ENCODE results near the gene CYP2A7. TPM values are rescaled to one million over a fixed set of nuclear protein-coding genes. Genes with fewer than 3 reads are reported as not detected.
"Not testable (repeated sequence)": the region's sequence is repeated elsewhere in the genome, so short reads cannot be mapped to it uniquely, and the experiment has no call there.

Gene CYP2A7
- total RNA-seq = not detected
- total RNA-seq (2013) = not detected
- total RNA-seq = 0 reads per million in 29 experiments

GRCh38 chr19:40882062-40882461 is at the start of gene CYP2A7:
TSS of gene CYP2A7 (minus strand) at chr19:40882231. CDS start at chr19:40882210, 21 bp downstream.
- H3K36me3 ChIP-seq (ENCODE audit: control insufficient read depth in 2 of 2, extremely low read depth in 1 of 2, insufficient read depth in 1 of 2, low read length in 1 of 2); H3K36me3 Mint-ChIP-seq; ATAC-seq (replicated peaks in 1 of 4); H3K27ac Mint-ChIP-seq; H3K27ac ChIP-seq (ENCODE audit: low read length); H3K9me3 Mint-ChIP-seq; H3K9me3 ChIP-seq; DNase-seq; CTCF ChIA-PET; POLR2A ChIA-PET; H3K4me3 ChIP-seq (ENCODE audit: control insufficient read depth in 1 of 2, extremely low read depth in 1 of 2, low read length in 1 of 2); H3K4me1 ChIP-seq (ENCODE audit: control insufficient read depth in 1 of 2, extremely low read depth in 1 of 2, insufficient read depth in 2 of 2, low read length in 2 of 2): not testable (repeated sequence)
- peaks cover 19 to 39% of the 10 kb centered on the region in 2 donors for H3K27me3 Mint-ChIP-seq
- H3K4me3 Mint-ChIP-seq = peak within 1 kb of the TSS in 1 of 3 donors; percentile 9
- H3K4me1 Mint-ChIP-seq = peaks cover 0 to 13% (median 3%) of the 10 kb centered on the region in 3 donors
- 100% methylated on average over 1 of the region's 3 CpGs for WGBS (ENCODE audit: insufficient coverage)
- peaks cover 0 to 30% of the 10 kb centered on the region in 2 experiments for H3K27me3 ChIP-seq (replicated peaks in 1 of 2; ENCODE audit: control insufficient read depth in 2 of 2, extremely low read depth in 1 of 2, insufficient read depth in 2 of 2, low read length in 1 of 2)

- H3K27me3 ChIP-seq (replicated peaks in 1 of 2; ENCODE audit: control insufficient read depth in 2 of 2, extremely low read depth in 1 of 2, insufficient read depth in 2 of 2, low read length in 1 of 2); H3K36me3 ChIP-seq (ENCODE audit: control insufficient read depth in 2 of 2, extremely low read depth in 1 of 2, insufficient read depth in 1 of 2, low read length in 1 of 2); H3K27ac Mint-ChIP-seq; CTCF ChIA-PET; DNase-seq; H3K4me3 ChIP-seq (ENCODE audit: control insufficient read depth in 1 of 2, extremely low read depth in 1 of 2, low read length in 1 of 2); H3K4me1 Mint-ChIP-seq; ATAC-seq (replicated peaks in 1 of 4); H3K4me3 Mint-ChIP-seq; H3K36me3 Mint-ChIP-seq; H3K9me3 Mint-ChIP-seq; H3K27ac ChIP-seq (ENCODE audit: low read length); H3K9me3 ChIP-seq; H3K4me1 ChIP-seq (ENCODE audit: control insufficient read depth in 1 of 2, extremely low read depth in 1 of 2, insufficient read depth in 2 of 2, low read length in 2 of 2): not testable (repeated sequence)
- WGBS (ENCODE audit: insufficient coverage) = 100% methylated on average over 1 of the region's 2 CpGs
- H3K27me3 Mint-ChIP-seq = peaks cover 13 to 15% of the 10 kb centered on the region in 2 donors
- POLR2A ChIA-PET = interaction anchor here in 1 of 2 donors (0.6 kb wide), 1 partner anchor 368 kb away, joined by 3 read pairs; no protein-coding TSS in a partner anchor
These were observed 48.8 kb upstream of the CYP2A7 start for GRCh38 chr19:40930799-40931198.

GRCh38 chr19:40929942-40930341 is 47.9 kb upstream of the CYP2A7 start:
- H3K9me3 Mint-ChIP-seq; ATAC-seq (replicated peaks in 1 of 4); DNase-seq; H3K4me3 Mint-ChIP-seq; H3K36me3 ChIP-seq (ENCODE audit: control insufficient read depth in 2 of 2, extremely low read depth in 1 of 2, insufficient read depth in 1 of 2, low read length in 1 of 2); H3K36me3 Mint-ChIP-seq; H3K4me3 ChIP-seq (ENCODE audit: control insufficient read depth in 1 of 2, extremely low read depth in 1 of 2, low read length in 1 of 2); CTCF ChIA-PET; H3K27ac Mint-ChIP-seq; POLR2A ChIA-PET; H3K27ac ChIP-seq (ENCODE audit: low read length); H3K4me1 ChIP-seq (ENCODE audit: control insufficient read depth in 1 of 2, extremely low read depth in 1 of 2, insufficient read depth in 2 of 2, low read length in 2 of 2); H3K27me3 ChIP-seq (replicated peaks in 1 of 2; ENCODE audit: control insufficient read depth in 2 of 2, extremely low read depth in 1 of 2, insufficient read depth in 2 of 2, low read length in 1 of 2); H3K4me1 Mint-ChIP-seq; H3K9me3 ChIP-seq: not testable (repeated sequence)
- peaks cover 13 to 15% of the 10 kb centered on the region in 2 donors for H3K27me3 Mint-ChIP-seq
- WGBS (ENCODE audit: insufficient coverage) = no CpG with 5 or more reads among the region's 3 CpGs

GRCh38 chr19:40928850-40929249 is 46.8 kb upstream of the CYP2A7 start:
- Histone ChIP-seq H3K36me3 (ENCODE audit: control insufficient read depth in 2 of 2, extremely low read depth in 1 of 2, insufficient read depth in 1 of 2, low read length in 1 of 2) (no peaks in the 10 kb centered on the region), H3K4me3 (ENCODE audit: control insufficient read depth in 1 of 2, extremely low read depth in 1 of 2, low read length in 1 of 2) (no peak overlapping the region), H3K9me3 (no peaks in the 10 kb centered on the region), H3K27ac (ENCODE audit: low read length) (no peak overlapping the region), H3K27me3 (replicated peaks in 1 of 2; ENCODE audit: control insufficient read depth in 2 of 2, extremely low read depth in 1 of 2, insufficient read depth in 2 of 2, low read length in 1 of 2) (peaks cover 2 to 16% of the 10 kb centered on the region in 2 experiments), H3K4me1 (ENCODE audit: control insufficient read depth in 1 of 2, extremely low read depth in 1 of 2, insufficient read depth in 2 of 2, low read length in 2 of 2) (no peaks in the 10 kb centered on the region)
- DNase-seq (no peak), ATAC-seq (replicated peaks in 1 of 4) (no peak)
- POLR2A ChIA-PET = no interaction called here
- Mint-ChIP-seq H3K9me3 (no peaks in the 10 kb centered on the region), H3K4me1 (no peaks in the 10 kb centered on the region), H3K27ac (no peak overlapping the region), H3K36me3 (no peaks in the 10 kb centered on the region), H3K4me3 (no peak overlapping the region), H3K27me3 (peaks cover 13% of the 10 kb centered on the region in 2 donors)
- WGBS (ENCODE audit: insufficient coverage) = no CpG with 5 or more reads among the region's 1 CpG
- CTCF ChIA-PET = no interaction called here

- no peak overlapping the region for H3K27ac Mint-ChIP-seq
- H3K36me3 ChIP-seq (ENCODE audit: control insufficient read depth in 2 of 2, extremely low read depth in 1 of 2, insufficient read depth in 1 of 2, low read length in 1 of 2) = no peaks in the 10 kb centered on the region
- POLR2A ChIA-PET = interaction anchor here in 1 of 2 donors (0.6 kb wide), 1 partner anchor 783 kb away, joined by 3 read pairs; no protein-coding TSS in a partner anchor
- H3K9me3 Mint-ChIP-seq = no peaks in the 10 kb centered on the region
- peaks cover 2 to 13% of the 10 kb centered on the region in 2 experiments for H3K27me3 ChIP-seq (replicated peaks in 1 of 2; ENCODE audit: control insufficient read depth in 2 of 2, extremely low read depth in 1 of 2, insufficient read depth in 2 of 2, low read length in 1 of 2)
- H3K9me3 ChIP-seq = no peaks in the 10 kb centered on the region
- H3K27ac ChIP-seq (ENCODE audit: low read length) = no peak overlapping the region
- no peaks in the 10 kb centered on the region for H3K36me3 Mint-ChIP-seq
- CTCF ChIA-PET = interaction anchor here in 1 of 2 donors (0.6 kb wide), 2 partner anchors 163 to 293 kb away, joined by 3 read pairs; no protein-coding TSS in a partner anchor
- no peak overlapping the region for H3K4me3 ChIP-seq (ENCODE audit: control insufficient read depth in 1 of 2, extremely low read depth in 1 of 2, low read length in 1 of 2)
- H3K4me3 Mint-ChIP-seq = no peak overlapping the region
- DNase-seq = no peak
- ATAC-seq (replicated peaks in 1 of 4) = no peak
- WGBS (ENCODE audit: insufficient coverage) = no CpG with 5 or more reads among the region's 3 CpGs
- peaks cover 8% of the 10 kb centered on the region in 2 donors for H3K27me3 Mint-ChIP-seq
- no peaks in the 10 kb centered on the region for H3K4me1 Mint-ChIP-seq
- H3K4me1 ChIP-seq (ENCODE audit: control insufficient read depth in 1 of 2, extremely low read depth in 1 of 2, insufficient read depth in 2 of 2, low read length in 2 of 2) = no peaks in the 10 kb centered on the region
These were observed 45.5 kb upstream of the CYP2A7 start for GRCh38 chr19:40927567-40927966.

GRCh38 chr19:40926276-40926675 is 44.2 kb upstream of the CYP2A7 start:
- H3K36me3 Mint-ChIP-seq; H3K4me3 Mint-ChIP-seq; CTCF ChIA-PET; H3K27ac ChIP-seq (ENCODE audit: low read length); ATAC-seq (replicated peaks in 1 of 4); H3K4me3 ChIP-seq (ENCODE audit: control insufficient read depth in 1 of 2, extremely low read depth in 1 of 2, low read length in 1 of 2); H3K27me3 ChIP-seq (replicated peaks in 1 of 2; ENCODE audit: control insufficient read depth in 2 of 2, extremely low read depth in 1 of 2, insufficient read depth in 2 of 2, low read length in 1 of 2); H3K4me1 Mint-ChIP-seq; H3K4me1 ChIP-seq (ENCODE audit: control insufficient read depth in 1 of 2, extremely low read depth in 1 of 2, insufficient read depth in 2 of 2, low read length in 2 of 2); H3K36me3 ChIP-seq (ENCODE audit: control insufficient read depth in 2 of 2, extremely low read depth in 1 of 2, insufficient read depth in 1 of 2, low read length in 1 of 2); H3K27ac Mint-ChIP-seq; POLR2A ChIA-PET; H3K9me3 Mint-ChIP-seq; H3K9me3 ChIP-seq; DNase-seq: not testable (repeated sequence)
- peaks cover 8 to 14% of the 10 kb centered on the region in 2 donors for H3K27me3 Mint-ChIP-seq
- WGBS (ENCODE audit: insufficient coverage) = no CpG with 5 or more reads among the region's 1 CpG

- ATAC-seq (replicated peaks in 1 of 4) (no peak), DNase-seq (no peak)
- no peaks in the 10 kb centered on the region for H3K36me3 Mint-ChIP-seq
- no peak overlapping the region for H3K4me3 Mint-ChIP-seq
- H3K27me3 ChIP-seq (replicated peaks in 1 of 2; ENCODE audit: control insufficient read depth in 2 of 2, extremely low read depth in 1 of 2, insufficient read depth in 2 of 2, low read length in 1 of 2) = peaks cover 2 to 15% of the 10 kb centered on the region in 2 experiments
- no peaks in the 10 kb centered on the region for H3K4me1 Mint-ChIP-seq
- H3K9me3 ChIP-seq = no peaks in the 10 kb centered on the region
- no peak overlapping the region for H3K4me3 ChIP-seq (ENCODE audit: control insufficient read depth in 1 of 2, extremely low read depth in 1 of 2, low read length in 1 of 2)
- CTCF ChIA-PET = no interaction called here
- no peaks in the 10 kb centered on the region for H3K4me1 ChIP-seq (ENCODE audit: control insufficient read depth in 1 of 2, extremely low read depth in 1 of 2, insufficient read depth in 2 of 2, low read length in 2 of 2)
- no peak overlapping the region for H3K27ac ChIP-seq (ENCODE audit: low read length)
- no peak overlapping the region for H3K27ac Mint-ChIP-seq
- POLR2A ChIA-PET = no interaction called here
- no peaks in the 10 kb centered on the region for H3K36me3 ChIP-seq (ENCODE audit: control insufficient read depth in 2 of 2, extremely low read depth in 1 of 2, insufficient read depth in 1 of 2, low read length in 1 of 2)
- H3K27me3 Mint-ChIP-seq = peaks cover 8 to 17% of the 10 kb centered on the region in 2 donors
- no CpG with 5 or more reads among the region's 7 CpGs for WGBS (ENCODE audit: insufficient coverage)
- H3K9me3 Mint-ChIP-seq = peaks cover 6 to 20% (median 16%) of the 10 kb centered on the region in 3 donors
These were observed 41.9 kb upstream of the CYP2A7 start for GRCh38 chr19:40923934-40924391.

All from T-cell (primary cell).